ENCODE data around the gene OSTN. TPM values are rescaled to one million over a fixed set of nuclear protein-coding genes. Genes with fewer than 3 reads are reported as not detected.

Gene OSTN
- polyA plus RNA-seq, 3 donors: not detected

GRCh38 chr3:191166368-191166767, 32.7 kb upstream of the OSTN start:
- Histone ChIP-seq H3K4me2 (replicated peaks; ENCODE audit: extremely low read depth, low read length, poor library complexity, severe bottlenecking) (no peak overlapping the region), H3K4me3 (replicated peaks in 1 of 3; ENCODE audit: low read depth in 2 of 3, low read length in 3 of 3) (no peak overlapping the region), H3K79me2 (ENCODE audit: insufficient read depth, low read length) (no peaks in the 10 kb centered on the region), H3K36me3 (replicated peaks in 1 of 2; ENCODE audit: control insufficient read depth in 1 of 2, insufficient read depth in 2 of 2, low read length in 2 of 2) (no peaks in the 10 kb centered on the region), H3K9ac (ENCODE audit: insufficient read depth, low read length, poor library complexity, severe bottlenecking) (no peak overlapping the region), H3K27ac (ENCODE audit: low read depth in 1 of 2, low read length in 2 of 2) (no peak overlapping the region), H4K20me1 (ENCODE audit: insufficient read depth, low read length) (no peaks in the 10 kb centered on the region), H3K9me3 (replicated peaks in 1 of 2; ENCODE audit: control insufficient read depth in 1 of 2, insufficient read depth in 1 of 2, low read length in 2 of 2) (no peaks in the 10 kb centered on the region), H3K4me1 (ENCODE audit: control insufficient read depth in 1 of 2, insufficient read depth in 2 of 2, low read length in 2 of 2) (no peaks in the 10 kb centered on the region), H3K27me3 (ENCODE audit: control insufficient read depth in 2 of 2, insufficient read depth in 2 of 2, low read length in 2 of 2) (no peaks in the 10 kb centered on the region), H2AFZ (ENCODE audit: insufficient read depth, low read depth, low read length, poor library complexity, severe bottlenecking) (no peak overlapping the region)
- Mint-ChIP-seq H3K36me3 (no peaks in the 10 kb centered on the region), H3K9me3 (peaks cover 0 to 3% (median 0%) of the 10 kb centered on the region in 7 donors), H3K27ac (no peak overlapping the region), H3K4me1 (no peaks in the 10 kb centered on the region), H3K27me3 (ENCODE audit: low read depth in 3 of 3) (no peaks in the 10 kb centered on the region), H3K4me3 (no peak overlapping the region)
- intact Hi-C loops (cut with micrococcal nuclease): no loop called here
- DNase-seq: no peak
- TF ChIP-seq CTCF (IDR thresholded peaks at IDR 0.05): no peak
- WGBS (ENCODE audit: insufficient coverage): no CpG with 5 or more reads among the region's 3 CpGs

GRCh38 chr3:191169566-191169965, 29.5 kb upstream of the OSTN start:
- no peaks in the 10 kb centered on the region for H3K4me1 Mint-ChIP-seq
- no peak overlapping the region for H3K27ac Mint-ChIP-seq
- H3K27me3 Mint-ChIP-seq (ENCODE audit: low read depth in 3 of 3): no peaks in the 10 kb centered on the region
- no peak overlapping the region for H3K4me3 Mint-ChIP-seq
- Histone ChIP-seq H4K20me1 (ENCODE audit: insufficient read depth, low read length) (no peaks in the 10 kb centered on the region), H3K4me2 (replicated peaks; ENCODE audit: extremely low read depth, low read length, poor library complexity, severe bottlenecking) (no peak overlapping the region), H3K36me3 (replicated peaks in 1 of 2; ENCODE audit: control insufficient read depth in 1 of 2, insufficient read depth in 2 of 2, low read length in 2 of 2) (no peaks in the 10 kb centered on the region), H3K9me3 (replicated peaks in 1 of 2; ENCODE audit: control insufficient read depth in 1 of 2, insufficient read depth in 1 of 2, low read length in 2 of 2) (no peaks in the 10 kb centered on the region), H3K27me3 (ENCODE audit: control insufficient read depth in 2 of 2, insufficient read depth in 2 of 2, low read length in 2 of 2) (no peaks in the 10 kb centered on the region), H3K4me3 (replicated peaks in 1 of 3; ENCODE audit: low read depth in 2 of 3, low read length in 3 of 3) (no peak overlapping the region), H3K27ac (ENCODE audit: low read depth in 1 of 2, low read length in 2 of 2) (no peak overlapping the region), H3K4me1 (ENCODE audit: control insufficient read depth in 1 of 2, insufficient read depth in 2 of 2, low read length in 2 of 2) (no peaks in the 10 kb centered on the region), H2AFZ (ENCODE audit: insufficient read depth, low read depth, low read length, poor library complexity, severe bottlenecking) (no peak overlapping the region), H3K79me2 (ENCODE audit: insufficient read depth, low read length) (no peaks in the 10 kb centered on the region), H3K9ac (ENCODE audit: insufficient read depth, low read length, poor library complexity, severe bottlenecking) (no peak overlapping the region)
- no peaks in the 10 kb centered on the region for H3K36me3 Mint-ChIP-seq
- intact Hi-C loops (cut with micrococcal nuclease): no loop called here
- DNase-seq: no peak
- H3K9me3 Mint-ChIP-seq: peaks cover 0 to 4% (median 0%) of the 10 kb centered on the region in 7 donors
- no peak for TF ChIP-seq CTCF (IDR thresholded peaks at IDR 0.05)

Data from CD14-positive monocyte (primary cell).